T-helper 17 cell (primary cell): ENCODE results near the gene SULT1C4. TPM values are rescaled to one million over a fixed set of nuclear protein-coding genes. Genes with fewer than 3 reads are reported as not detected.
"Not testable (repeated sequence)": the region's sequence is repeated elsewhere in the genome, so short reads cannot be mapped to it uniquely, and the experiment has no call there.

Source experiments
- ATAC-seq: fragments of 150-1000 bp; cut with Tn5 transposase; 2 replicates; pipeline ENCODE4 v1.10.0; 2021; ENCODE audit warnings: mild to moderate bottlenecking, moderate library complexity
- DNase-seq, 3 donors: peaks; one replicate each; pipeline versions ENCODE4 v3.0.0 to v3.0.0-alpha.2; 2020 to 2021
- H3K9me3 ChIP-seq: one replicate; pipeline ENCODE4 v1.7.0; 2013; ENCODE audit warnings: low read length, mild to moderate bottlenecking; ENCODE audit not compliant: control insufficient read depth, poor library complexity, severe bottlenecking
- H3K27ac Mint-ChIP-seq: one replicate; pipeline ENCODE4 v1.8.0; 2022; ENCODE audit warnings: mild to moderate bottlenecking, moderate library complexity, mixed read lengths
- H3K27me3 Mint-ChIP-seq: one replicate; pipeline ENCODE4 v1.8.0; 2022; ENCODE audit warnings: mixed read lengths
- H3K36me3 Mint-ChIP-seq: one replicate; pipeline ENCODE4 v1.8.0; 2022; ENCODE audit warnings: low read depth, mixed read lengths
- H3K4me1 Mint-ChIP-seq: one replicate; pipeline ENCODE4 v1.8.0; 2022; ENCODE audit warnings: mild to moderate bottlenecking, mixed read lengths
- H3K4me3 Mint-ChIP-seq: one replicate; pipeline ENCODE4 v1.8.0; 2022; ENCODE audit warnings: mild to moderate bottlenecking, moderate library complexity, mixed read lengths
- total RNA-seq, 4 donors: library from RNA in 2 of 4; stranded (reverse) in 2 of 4; gene quantifications; one replicate each; pipeline ENCODE4 v1.2.3 and lab custom pipeline; 2022 to 2026

SULT1C4 gene
- total RNA-seq, 2 donors from 2014 or later = 0.31 TPM; not detected in 1

DNA sequence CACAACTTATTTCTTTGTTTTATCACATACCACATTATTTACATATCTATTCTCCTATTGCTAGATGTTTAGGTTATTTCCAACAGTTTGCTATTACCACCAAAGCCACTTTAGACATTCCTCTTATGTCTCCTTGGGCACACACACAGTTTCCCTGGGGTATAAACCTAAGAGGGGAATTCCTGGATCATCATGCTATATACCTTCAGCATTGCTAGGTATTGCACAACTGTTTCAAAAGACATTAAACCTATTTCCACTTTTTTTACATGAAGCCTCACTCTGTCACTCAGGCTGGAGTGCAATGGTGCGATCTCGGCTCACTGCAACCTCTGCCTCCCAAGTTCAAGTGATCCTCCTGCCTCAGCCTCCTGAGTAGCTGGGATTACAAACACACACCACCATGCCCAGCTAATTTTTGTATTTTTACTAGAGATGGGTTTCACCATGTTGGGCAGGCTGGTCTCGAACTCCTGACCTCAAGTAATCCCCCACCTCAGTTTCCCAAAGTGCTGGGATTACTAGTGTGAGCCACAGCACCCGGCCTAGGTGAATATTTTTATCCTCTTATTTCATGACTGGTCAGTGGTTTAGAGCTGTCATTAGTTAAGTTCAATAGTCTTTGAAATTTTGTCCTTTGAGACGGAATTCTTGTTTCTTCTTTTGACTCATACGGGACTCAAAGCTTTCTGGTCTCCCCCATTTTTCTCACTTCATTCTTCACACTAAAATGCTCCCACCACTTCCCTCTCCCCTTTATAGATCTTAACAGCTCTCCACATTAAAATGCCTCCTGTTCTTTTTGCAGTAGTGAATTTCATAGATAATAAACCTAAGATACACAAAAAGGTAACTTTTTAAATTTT is 30.3 kb downstream of the SULT1C4 start:
- Mint-ChIP-seq H3K4me3 (no peak overlapping the region), H3K4me1 (no peaks in the 10 kb centered on the region), H3K27ac (no peak overlapping the region), H3K36me3 (peaks cover 4% of the 10 kb centered on the region), H3K27me3 (peaks cover 25% of the 10 kb centered on the region)
- H3K9me3 ChIP-seq = no peaks in the 10 kb centered on the region
- DNase-seq = no peak
- no peak for ATAC-seq

DNA sequence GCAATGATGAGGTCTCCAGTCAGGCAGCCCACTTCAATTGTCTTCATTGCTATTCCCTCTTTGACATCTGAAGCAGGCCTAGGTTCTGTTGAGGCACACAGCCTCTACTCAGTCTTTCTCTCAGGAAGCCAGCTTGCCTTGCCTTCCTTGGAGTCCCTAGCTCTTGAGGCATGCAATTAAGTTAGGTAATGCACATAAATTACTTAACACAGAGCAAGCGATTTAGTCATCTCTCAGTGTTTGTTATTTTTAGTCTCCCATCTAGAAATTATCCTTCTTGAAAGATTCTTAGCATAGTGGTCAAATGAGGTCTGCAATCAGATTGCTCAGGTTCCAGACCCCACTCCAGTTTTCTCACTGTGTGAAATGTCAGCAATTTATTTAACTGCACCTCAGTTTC is 32.0 kb downstream of the SULT1C4 start:
- H3K27me3 Mint-ChIP-seq = peaks cover 25% of the 10 kb centered on the region
- H3K9me3 ChIP-seq = no peaks in the 10 kb centered on the region
- H3K4me1 Mint-ChIP-seq = no peaks in the 10 kb centered on the region
- H3K36me3 Mint-ChIP-seq = peaks cover 4% of the 10 kb centered on the region
- no peak for DNase-seq
- H3K4me3 Mint-ChIP-seq = no peak overlapping the region
- H3K27ac Mint-ChIP-seq = no peak overlapping the region
- ATAC-seq = no peak

DNA sequence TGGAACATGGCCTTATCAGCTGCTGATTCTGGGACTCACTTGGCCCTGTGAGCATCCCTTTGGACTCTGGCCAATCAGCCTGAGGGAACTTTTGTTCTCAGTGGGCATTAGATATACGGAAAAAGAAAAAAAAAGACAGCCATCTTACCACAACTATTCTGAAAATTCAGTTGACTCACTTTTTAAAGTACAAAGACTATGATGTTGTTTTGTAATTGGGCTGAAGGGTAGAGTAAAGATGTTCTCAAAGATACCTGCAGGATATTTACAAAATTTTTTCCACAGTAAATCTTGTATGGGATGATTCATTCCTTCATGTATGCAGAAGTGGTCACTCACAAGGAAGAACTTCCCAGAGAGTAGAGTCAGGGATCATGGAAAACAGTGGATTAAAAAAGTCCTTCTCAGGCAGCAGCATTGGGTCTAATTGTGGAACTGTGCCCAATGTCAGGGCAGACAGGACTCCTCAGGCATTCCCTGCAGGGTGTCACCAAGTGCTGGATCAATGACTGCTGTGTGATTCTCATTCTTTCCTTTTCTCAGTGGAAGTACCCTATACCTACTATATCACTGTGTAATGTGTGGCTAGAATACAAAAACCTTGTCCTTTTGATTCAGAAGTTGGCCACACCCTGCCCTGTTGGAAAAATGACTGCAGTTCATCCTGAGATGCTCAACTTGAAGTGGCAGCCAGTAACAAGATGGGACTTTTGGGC is 35.4 kb downstream of the SULT1C4 start:
- Mint-ChIP-seq H3K27me3 (peaks cover 19% of the 10 kb centered on the region), H3K27ac (no peak overlapping the region), H3K4me1 (peaks cover 3% of the 10 kb centered on the region), H3K4me3 (no peak overlapping the region), H3K36me3 (peaks cover 4% of the 10 kb centered on the region)
- ATAC-seq (no peak), DNase-seq (no peak)
- H3K9me3 ChIP-seq = no peaks in the 10 kb centered on the region

DNA sequence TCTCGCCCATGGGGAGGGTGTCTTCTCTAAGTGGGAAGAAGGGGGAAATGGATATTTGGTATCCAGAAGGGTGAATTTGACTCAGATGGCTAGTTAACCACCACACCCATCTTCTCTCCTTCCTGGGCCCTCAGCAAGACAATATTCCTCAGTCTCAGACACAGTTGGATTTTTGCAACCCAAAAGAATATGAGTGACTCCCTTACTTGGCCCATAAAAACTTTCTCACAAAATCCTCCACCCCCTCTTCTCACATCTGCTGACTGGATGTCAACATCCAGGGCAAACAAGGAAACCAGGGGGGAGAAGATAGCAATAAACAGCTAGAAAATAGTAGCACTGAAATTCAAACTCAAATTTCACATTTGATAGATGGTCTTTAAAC is 35.9 kb downstream of the SULT1C4 start:
- Mint-ChIP-seq H3K27me3 (peaks cover 14% of the 10 kb centered on the region), H3K36me3 (peaks cover 4% of the 10 kb centered on the region), H3K4me3 (no peak overlapping the region), H3K4me1 (peaks cover 3% of the 10 kb centered on the region), H3K27ac (no peak overlapping the region)
- ATAC-seq = no peak
- DNase-seq = no peak
- H3K9me3 ChIP-seq = no peaks in the 10 kb centered on the region

DNA sequence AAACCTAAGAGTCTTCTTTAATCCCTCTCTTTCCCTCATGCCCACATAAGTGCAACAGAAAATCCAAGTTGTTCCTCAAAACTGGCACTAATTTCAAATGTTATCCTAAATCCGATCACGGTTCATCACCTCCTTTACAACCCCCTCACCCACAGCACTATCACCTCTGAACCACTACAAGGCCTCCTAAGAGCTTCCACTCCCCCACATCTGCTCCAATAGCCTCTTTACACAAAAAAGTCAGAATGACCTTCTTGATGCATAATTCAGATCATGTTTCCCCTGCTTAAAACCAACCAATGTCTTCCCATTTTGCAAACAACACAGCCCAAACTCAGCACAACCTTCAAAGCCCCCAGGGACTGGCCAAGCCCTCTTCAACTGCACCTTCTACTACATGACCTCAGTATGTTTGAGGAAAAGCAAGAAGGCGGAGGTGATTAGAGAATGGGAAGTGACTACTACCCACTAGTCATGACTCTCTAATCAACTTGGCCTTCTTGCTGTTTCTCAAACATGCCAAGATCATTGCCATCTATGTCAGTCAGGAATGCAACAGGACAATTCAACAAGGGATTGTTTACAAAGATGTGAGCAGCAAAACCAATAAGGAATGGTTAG is 36.6 kb downstream of the SULT1C4 start:
- no peaks in the 10 kb centered on the region for H3K9me3 ChIP-seq
- Mint-ChIP-seq H3K4me1 (peaks cover 3% of the 10 kb centered on the region), H3K27me3 (peaks cover 7% of the 10 kb centered on the region), H3K27ac (no peak overlapping the region), H3K36me3 (no peaks in the 10 kb centered on the region), H3K4me3 (no peak overlapping the region)
- ATAC-seq (no peak), DNase-seq (no peak)

DNA sequence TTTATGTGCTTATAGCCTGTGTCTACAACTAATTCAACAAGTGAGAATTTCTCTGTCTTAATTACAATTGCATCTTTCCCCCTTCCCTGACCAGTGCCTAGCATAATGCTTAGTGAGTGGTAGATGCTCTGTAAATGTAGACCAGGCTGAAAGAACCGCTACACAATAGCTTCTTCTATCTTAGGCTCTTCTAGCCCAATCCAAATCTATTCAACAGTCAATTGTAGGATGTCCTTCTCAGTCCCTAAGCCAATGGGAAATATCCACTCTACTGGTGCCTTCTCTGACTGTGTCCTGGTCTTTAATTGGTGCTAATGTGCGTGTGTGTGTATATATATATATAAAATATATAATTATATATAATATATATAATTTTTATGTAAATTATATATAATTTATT is 37.2 kb downstream of the SULT1C4 start:
- no peak for DNase-seq
- Mint-ChIP-seq H3K4me3 (no peak overlapping the region), H3K27ac (no peak overlapping the region), H3K4me1 (peaks cover 3% of the 10 kb centered on the region), H3K36me3 (no peaks in the 10 kb centered on the region), H3K27me3 (peaks cover 6% of the 10 kb centered on the region)
- no peak for ATAC-seq
- H3K9me3 ChIP-seq = no peaks in the 10 kb centered on the region

DNA sequence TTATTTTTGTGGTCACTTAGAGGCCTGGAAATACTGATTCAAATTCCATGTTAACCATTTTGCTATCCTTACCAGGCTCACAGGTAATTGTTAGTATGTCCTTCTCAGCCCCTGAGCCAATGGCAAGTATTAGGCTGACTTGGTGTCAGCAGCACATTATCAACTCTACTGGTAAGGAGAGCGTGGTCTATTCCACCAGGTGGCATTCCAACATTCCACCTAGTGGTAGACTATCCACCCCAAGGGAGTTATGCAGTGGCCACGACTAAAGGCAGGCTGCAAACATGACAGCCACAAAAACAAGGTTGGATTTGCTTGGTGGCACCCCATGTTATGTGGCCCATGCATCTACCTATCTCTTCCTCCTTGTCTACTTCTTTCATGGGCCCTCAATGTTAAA is 39.5 kb downstream of the SULT1C4 start:
- peaks cover 3% of the 10 kb centered on the region for H3K4me1 Mint-ChIP-seq
- H3K27ac Mint-ChIP-seq = no peak overlapping the region
- no peak overlapping the region for H3K4me3 Mint-ChIP-seq
- no peaks in the 10 kb centered on the region for H3K27me3 Mint-ChIP-seq
- DNase-seq (no peak), ATAC-seq (no peak)
- no peaks in the 10 kb centered on the region for H3K36me3 Mint-ChIP-seq
- H3K9me3 ChIP-seq = no peaks in the 10 kb centered on the region

DNA sequence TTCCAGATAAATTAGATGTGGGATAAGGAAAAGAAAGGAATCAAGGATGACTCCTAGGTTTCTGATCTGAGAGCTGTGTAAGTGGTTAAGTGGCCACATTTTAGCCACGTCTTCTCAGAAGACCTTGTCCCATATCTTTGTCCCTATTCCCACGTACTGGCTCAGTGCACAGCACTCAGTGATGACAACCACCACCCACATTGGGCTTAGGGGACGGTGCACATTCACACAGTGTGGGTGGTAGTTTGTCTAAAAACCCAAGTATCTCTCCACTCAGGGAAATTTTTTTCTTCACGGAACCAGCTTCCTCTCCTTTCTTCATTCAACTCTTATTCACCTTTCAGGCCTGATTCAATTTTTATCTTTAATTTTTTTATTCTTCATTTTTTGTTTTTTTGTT is 40.7 kb downstream of the SULT1C4 start:
- H3K4me3 Mint-ChIP-seq = no peak overlapping the region
- H3K27me3 Mint-ChIP-seq = peaks cover 9% of the 10 kb centered on the region
- H3K9me3 ChIP-seq = no peaks in the 10 kb centered on the region
- no peaks in the 10 kb centered on the region for H3K36me3 Mint-ChIP-seq
- DNase-seq (no peak), ATAC-seq (no peak)
- peaks cover 3% of the 10 kb centered on the region for H3K4me1 Mint-ChIP-seq
- no peak overlapping the region for H3K27ac Mint-ChIP-seq

DNA sequence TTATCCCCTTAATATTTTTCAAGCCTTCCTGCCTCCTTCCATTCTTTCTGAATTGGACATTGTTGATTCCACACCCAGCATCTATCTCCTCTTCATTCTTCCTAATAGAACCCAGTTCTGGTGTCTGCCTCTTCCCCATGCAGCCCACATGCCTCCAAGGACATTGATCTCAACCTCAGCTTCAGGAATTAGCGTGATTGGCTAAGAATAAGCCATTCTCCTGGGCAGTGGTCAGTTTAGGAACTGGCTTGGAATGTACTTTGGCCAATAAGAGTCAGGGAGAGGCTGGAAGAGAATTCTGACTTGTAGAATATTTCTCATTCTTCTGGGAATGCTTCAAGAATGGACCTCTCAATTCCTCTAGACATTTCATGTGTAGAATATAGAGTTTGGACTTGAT is 45.3 kb downstream of the SULT1C4 start:
- Mint-ChIP-seq H3K4me3 (no peak overlapping the region), H3K27ac (no peak overlapping the region), H3K4me1 (peaks cover under 1% of the 10 kb centered on the region), H3K36me3 (peaks cover 3% of the 10 kb centered on the region), H3K27me3 (peaks cover 25% of the 10 kb centered on the region)
- no peaks in the 10 kb centered on the region for H3K9me3 ChIP-seq
- DNase-seq = no peak
- no peak for ATAC-seq

DNA sequence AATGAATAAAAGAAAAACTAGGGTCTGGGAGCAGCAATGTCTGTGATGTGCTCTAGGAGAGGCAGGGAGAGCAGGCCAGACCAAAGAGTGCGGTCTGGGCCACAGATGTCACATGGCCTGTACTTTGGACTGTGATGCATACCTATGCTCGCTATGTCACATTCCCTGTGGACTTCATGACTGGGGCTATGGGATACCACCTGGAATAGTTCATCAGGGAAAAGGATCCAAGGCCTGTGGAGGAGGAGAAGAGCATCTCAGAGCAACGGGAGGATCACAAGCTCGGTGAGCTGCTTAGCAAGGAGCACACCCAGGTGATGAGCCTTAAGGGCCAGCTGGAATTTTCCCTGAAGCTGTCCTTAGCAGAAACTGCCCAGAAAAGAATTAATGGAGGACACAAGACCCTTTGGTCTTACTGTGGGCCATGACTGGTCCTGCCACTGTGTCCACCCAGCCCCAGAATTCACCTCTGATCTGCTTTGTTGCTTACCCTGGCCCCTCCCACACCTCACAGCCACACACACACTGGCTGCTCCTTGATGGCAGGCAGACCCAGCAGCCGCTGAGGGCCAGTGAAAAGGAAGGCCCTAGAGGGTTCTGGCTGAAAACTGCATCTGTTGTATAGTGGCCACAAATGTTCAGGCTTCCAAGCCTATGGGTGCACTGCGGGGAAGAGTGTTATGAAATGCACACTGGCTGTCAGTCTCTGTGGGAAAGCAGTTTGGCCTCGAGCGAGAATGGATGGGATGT is 45.9 kb downstream of the SULT1C4 start:
- no peak overlapping the region for H3K27ac Mint-ChIP-seq
- DNase-seq (no peak), ATAC-seq (no peak)
- no peak overlapping the region for H3K4me3 Mint-ChIP-seq
- H3K9me3 ChIP-seq = no peaks in the 10 kb centered on the region
- H3K27me3 Mint-ChIP-seq = peaks cover 25% of the 10 kb centered on the region
- no peaks in the 10 kb centered on the region for H3K4me1 Mint-ChIP-seq
- H3K36me3 Mint-ChIP-seq = peaks cover 3% of the 10 kb centered on the region

DNA sequence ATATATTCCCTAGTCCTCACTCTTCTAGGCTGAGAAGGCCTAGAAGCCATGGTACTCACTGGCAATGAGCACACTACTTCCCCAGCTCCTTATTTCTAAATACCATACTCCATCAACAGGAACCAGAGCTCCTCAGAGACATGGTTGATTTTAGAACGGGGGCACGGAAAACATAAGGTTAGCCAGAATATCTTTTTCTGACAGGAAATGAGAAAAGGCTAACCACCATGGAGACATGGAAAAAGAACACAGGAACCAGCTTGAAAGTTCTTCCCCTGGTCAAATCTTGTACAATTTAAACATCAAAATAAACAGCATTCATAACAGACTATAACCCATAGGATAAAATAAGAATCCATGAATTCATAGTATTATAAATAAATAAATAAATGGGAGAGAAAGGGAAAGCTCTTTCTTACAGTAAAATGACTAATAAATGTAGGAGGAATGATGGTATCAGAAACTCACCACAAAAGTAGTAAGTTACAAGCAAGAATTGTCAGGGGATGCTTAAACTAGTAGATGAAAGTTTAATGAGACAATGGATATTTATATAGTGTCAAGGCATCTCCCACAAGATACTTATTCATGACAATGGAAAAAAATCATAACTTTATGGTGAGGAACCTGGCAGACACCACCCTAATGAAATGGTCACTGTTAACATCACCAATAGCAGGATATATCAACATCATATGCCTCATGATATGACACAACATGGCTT is 50.7 kb downstream of the SULT1C4 start:
- Mint-ChIP-seq H3K4me1 (no peaks in the 10 kb centered on the region), H3K27me3 (peaks cover 15% of the 10 kb centered on the region), H3K4me3 (no peak overlapping the region), H3K36me3 (peaks cover 3% of the 10 kb centered on the region), H3K27ac (no peak overlapping the region)
- ATAC-seq (no peak), DNase-seq (no peak)
- H3K9me3 ChIP-seq = no peaks in the 10 kb centered on the region

DNA sequence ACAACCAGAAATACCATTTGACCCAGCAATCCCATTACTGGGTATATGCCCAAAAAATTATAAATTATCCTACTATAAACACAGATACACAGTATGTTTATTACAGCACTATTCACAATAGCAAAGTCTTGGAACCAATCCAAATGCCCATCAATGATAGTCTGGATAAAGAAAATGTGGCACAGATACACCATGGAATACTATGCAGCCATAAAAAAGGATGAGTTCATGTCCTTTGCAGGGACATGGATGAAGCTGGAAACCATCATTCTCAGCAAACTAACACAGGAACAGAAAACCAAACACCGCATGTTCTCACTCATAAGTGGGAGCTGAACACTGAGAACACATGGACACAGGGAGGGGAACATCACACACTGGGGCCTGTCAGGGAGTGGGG is 57.8 kb downstream of the SULT1C4 start:
- not testable (repeated sequence) for H3K36me3 Mint-ChIP-seq, H3K27me3 Mint-ChIP-seq, H3K9me3 ChIP-seq, ATAC-seq, H3K4me1 Mint-ChIP-seq, DNase-seq, H3K4me3 Mint-ChIP-seq, H3K27ac Mint-ChIP-seq
